Measurements from ENCODE around the gene REV1.
"Not testable (repeated sequence)": the region's sequence is repeated elsewhere in the genome, so short reads cannot be mapped to it uniquely, and the experiment has no call there.

REV1 gene

DNA sequence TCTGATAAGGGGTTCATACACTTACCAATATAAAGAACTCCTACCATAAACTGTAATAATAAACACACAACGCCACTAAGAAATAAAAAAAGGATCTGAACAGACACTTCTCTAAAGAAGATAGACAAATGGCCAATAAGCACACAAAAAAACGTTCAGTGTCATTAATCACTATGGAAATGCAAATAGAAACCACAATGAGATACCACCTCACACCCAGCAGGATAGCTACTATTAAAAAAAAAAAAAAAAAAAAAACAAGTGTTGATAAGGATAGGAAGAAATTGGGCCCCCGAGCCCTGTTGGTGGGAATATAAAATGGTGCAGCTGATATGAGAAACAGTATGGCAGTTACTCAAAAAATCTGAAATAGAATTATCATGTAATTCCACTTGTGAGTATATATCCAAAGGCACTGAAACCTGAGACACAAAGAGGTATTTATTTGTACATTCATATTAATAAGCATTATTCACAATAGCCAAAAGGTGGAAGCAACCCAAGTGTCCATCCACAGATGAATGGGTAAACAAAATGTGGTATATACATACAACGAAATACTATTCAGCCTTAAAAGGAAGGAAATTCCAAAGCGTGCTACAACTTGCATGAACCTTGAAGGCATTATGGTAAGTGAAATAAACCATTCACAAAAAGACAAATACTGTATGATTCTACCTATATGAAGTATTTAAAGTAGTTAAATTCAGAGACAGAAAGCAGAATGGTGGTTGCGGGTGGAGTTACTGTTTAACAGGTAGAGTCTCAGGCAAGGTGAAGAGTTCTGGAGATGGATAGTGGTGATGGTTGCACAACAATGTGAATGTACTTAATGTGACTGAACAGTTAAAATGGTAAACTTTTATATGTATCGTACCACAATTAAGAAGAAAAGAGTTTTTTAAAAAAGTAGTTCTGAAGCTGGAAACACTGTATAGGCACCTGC is 17.9 kb downstream of the REV1 start:
- ChIA-PET CTCF (no interaction called here), POLR2A (interaction anchor here (0.6 kb wide), 1 partner anchor 9 kb away, joined by 4 read pairs; no protein-coding TSS in a partner anchor)
- TF ChIP-seq, protein P1, sequence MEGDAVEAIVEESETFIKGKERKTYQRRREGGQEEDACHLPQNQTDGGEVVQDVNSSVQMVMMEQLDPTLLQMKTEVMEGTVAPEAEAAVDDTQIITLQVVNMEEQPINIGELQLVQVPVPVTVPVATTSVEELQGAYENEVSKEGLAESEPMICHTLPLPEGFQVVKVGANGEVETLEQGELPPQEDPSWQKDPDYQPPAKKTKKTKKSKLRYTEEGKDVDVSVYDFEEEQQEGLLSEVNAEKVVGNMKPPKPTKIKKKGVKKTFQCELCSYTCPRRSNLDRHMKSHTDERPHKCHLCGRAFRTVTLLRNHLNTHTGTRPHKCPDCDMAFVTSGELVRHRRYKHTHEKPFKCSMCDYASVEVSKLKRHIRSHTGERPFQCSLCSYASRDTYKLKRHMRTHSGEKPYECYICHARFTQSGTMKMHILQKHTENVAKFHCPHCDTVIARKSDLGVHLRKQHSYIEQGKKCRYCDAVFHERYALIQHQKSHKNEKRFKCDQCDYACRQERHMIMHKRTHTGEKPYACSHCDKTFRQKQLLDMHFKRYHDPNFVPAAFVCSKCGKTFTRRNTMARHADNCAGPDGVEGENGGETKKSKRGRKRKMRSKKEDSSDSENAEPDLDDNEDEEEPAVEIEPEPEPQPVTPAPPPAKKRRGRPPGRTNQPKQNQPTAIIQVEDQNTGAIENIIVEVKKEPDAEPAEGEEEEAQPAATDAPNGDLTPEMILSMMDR (IDR thresholded peaks at IDR 0.05; ENCODE audit: control extremely low read depth, extremely low read depth, low read depth, missing control alignments), result no peak
- no peak for DNase-seq (ENCODE audit: extremely low spot score)

DNA sequence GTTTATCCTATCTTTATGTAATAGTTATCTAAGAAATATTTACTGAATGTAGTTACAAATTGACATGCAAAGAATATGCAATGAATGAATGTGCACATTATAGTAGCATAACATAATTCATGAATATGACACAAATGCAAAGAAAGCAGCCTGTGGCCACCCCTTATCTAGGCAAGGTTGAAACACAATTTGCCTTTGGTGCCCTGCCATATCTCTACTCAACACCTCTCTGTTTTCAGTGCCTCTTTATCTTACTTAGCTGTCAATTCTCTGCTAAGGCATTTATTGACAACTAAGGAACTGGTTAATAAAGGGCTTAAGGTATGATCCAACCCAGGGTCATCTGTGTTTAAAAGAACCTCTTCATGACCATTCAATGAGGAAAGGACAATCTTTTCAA is 18.9 kb downstream of the REV1 start:
- CTCF ChIA-PET, result no interaction called here
- DNase-seq (ENCODE audit: extremely low spot score), result no peak
- POLR2A ChIA-PET, result no interaction called here
- TF ChIP-seq, protein P1 (IDR thresholded peaks at IDR 0.05; ENCODE audit: control extremely low read depth, extremely low read depth, low read depth, missing control alignments), result no peak

DNA sequence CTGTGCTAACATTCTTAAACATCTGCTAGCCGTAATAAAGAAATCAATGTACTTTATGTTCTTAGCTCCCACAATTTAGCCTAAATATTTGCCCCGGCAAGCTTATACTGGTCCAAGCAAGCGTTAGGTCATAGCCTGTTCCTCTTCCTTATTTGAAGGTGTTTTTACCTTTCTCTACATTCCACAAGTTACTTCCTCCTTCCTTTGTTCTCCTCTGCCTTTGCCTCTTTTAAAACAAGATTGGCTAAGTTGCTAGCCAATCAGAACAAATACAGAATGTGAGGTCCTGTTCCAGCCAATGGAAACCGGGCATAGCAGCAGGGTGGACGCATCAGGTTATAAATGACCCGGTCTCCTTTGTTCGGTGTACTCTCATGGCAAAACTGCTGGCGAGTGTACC is 19.4 kb downstream of the REV1 start:
- DNase-seq (ENCODE audit: extremely low spot score); CTCF ChIA-PET; POLR2A ChIA-PET: not testable (repeated sequence)

DNA sequence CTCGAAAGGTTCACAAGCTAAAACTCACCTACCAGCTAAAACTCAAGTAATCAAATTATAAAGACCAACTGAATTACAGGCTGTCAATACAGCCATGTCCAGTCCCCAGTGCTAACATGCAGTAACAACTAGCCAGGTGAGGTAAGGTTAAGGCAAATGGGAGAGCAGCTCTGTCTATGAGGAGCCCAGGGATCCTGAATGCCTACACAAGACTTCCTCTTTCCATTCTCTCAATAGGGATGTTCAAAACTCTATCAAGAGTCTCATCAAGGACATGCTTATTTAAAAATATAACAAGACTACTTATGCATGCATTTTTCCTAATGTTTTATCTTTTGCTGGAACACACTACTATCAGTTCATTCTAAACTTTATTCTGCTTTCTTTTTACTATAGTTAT is 20.4 kb downstream of the REV1 start:
- POLR2A ChIA-PET, result no interaction called here
- DNase-seq (ENCODE audit: extremely low spot score), result no peak
- CTCF ChIA-PET, result no interaction called here
- TF ChIP-seq, protein P1 (IDR thresholded peaks at IDR 0.05; ENCODE audit: control extremely low read depth, extremely low read depth, low read depth, missing control alignments), result no peak

DNA sequence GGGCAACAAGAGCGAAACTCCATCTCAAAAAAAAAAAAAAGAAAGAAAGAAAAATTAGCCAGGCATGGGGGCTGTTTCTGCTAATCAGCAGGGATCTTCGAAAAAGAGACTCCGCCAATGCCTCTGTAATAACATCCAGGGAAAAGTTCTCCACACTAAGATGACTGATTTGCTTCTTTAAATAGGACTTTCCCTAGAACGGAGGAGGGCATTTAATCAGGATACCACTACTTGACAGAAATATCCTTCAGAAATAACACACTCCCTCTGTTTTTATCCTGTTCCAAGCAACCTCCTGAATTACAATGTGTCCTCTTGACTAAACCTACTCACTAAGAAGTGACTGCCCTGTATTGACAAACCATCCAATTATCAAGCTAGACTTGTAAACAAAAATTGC is 21.7 kb downstream of the REV1 start:
- POLR2A ChIA-PET, result no interaction called here
- TF ChIP-seq, protein P1 (IDR thresholded peaks at IDR 0.05; ENCODE audit: control extremely low read depth, extremely low read depth, low read depth, missing control alignments), result no peak
- DNase-seq (ENCODE audit: extremely low spot score), result no peak
- CTCF ChIA-PET, result no interaction called here

DNA sequence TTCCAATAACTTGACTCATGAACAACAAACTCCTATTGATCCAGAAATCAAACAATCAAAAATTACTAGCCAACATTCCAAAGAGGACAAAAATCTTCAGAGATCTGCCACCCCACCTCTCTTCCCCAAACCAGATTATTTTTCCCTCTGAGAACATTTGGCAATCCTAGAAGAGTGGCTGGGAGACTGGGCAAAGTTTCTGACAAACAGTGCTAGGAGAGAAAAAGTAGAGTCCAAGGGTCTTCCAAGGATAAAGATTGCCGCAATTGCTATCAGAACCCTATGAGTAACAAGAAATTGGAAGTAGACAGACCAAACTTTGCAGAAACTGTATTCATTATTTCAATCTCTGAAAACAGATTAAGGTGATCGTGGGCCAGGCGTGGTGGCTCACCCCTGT is 22.4 kb downstream of the REV1 start:
- CTCF ChIA-PET, result no interaction called here
- no peak for DNase-seq (ENCODE audit: extremely low spot score)
- TF ChIP-seq, protein P1 (IDR thresholded peaks at IDR 0.05; ENCODE audit: control extremely low read depth, extremely low read depth, low read depth, missing control alignments), result no peak
- POLR2A ChIA-PET, result no interaction called here

DNA sequence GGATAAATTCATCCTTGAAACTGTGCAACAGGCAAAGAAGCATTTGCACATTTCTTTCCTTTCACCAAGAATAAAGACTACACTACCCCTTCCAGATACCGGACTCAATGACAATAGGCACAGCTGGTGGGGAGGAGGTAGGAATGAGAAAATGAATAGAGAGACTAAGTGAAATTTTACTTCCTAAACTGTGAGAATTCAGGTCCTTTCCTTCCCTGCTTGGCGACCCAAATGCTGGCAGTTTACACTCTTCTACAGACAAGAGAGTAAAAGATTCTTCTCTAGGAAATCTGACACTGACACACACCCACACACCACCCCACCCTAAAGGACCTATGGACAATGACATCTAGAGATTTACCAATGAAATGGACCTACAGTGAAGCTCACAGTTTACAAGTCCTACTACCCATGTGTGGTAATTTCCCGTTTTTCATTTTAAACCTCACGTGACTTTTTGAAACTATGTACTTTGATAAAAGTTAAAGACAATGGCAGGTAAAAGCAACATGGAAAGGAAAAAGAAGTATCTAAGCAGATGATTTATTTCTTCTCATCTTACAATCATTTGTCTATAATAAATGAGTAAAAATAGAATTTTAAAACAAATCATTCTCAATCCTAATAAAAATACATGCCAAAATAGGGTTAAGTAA is 27.9 kb downstream of the REV1 start:
- CTCF ChIA-PET, result interaction anchor here (0.6 to 1.4 kb wide), 2 partner anchors 11 to 21 kb away, joined by 3 read pairs; no protein-coding TSS in a partner anchor
- TF ChIP-seq, protein P1 (IDR thresholded peaks at IDR 0.05; ENCODE audit: control extremely low read depth, extremely low read depth, low read depth, missing control alignments), result no peak

More for the DNA sequence above, 27.9 kb downstream of the REV1 start:
- POLR2A ChIA-PET, result interaction anchor here (0.6 kb wide), 1 partner anchor 10 kb away, joined by 4 read pairs; no protein-coding TSS in a partner anchor
- DNase-seq (ENCODE audit: extremely low spot score), result no peak

All from GM10248 (cell line).